Measurements from ENCODE around the gene GFI1. TPM values are rescaled to one million over a fixed set of nuclear protein-coding genes. Genes with fewer than 3 reads are reported as not detected.

The GFI1 gene
- polyA plus RNA-seq, 2 of the 4 experiments (the other 2 are of a cell fraction) = 0.08 to 0.18 TPM

GRCh38 chr1:92447976-92448375 lies 38.7 kb downstream of the GFI1 start:
- H3K4me3 ChIP-seq = no peak overlapping the region
- ChIA-PET CTCF (no interaction called here), POLR2A (no interaction called here)

GRCh38 chr1:92447033-92447681 lies 39.6 kb downstream of the GFI1 start:
- 62% methylated on average over 3 of the region's 3 CpGs for WGBS (ENCODE audit: missing lambda C conversion rate)
- no peak overlapping the region for H3K4me2 ChIP-seq
- ChIA-PET CTCF (no interaction called here), POLR2A (no interaction called here)
- no peak overlapping the region for H3K4me3 ChIP-seq
- H3K9me3 ChIP-seq = no peaks in the 10 kb centered on the region
- TF ChIP-seq FOSB (CRISPR knock-in tag; IDR thresholded peaks at IDR 0.05) = no peak
- no peak for TF ChIP-seq ZSCAN20 (CRISPR knock-in tag; IDR thresholded peaks at IDR 0.05)
- TF ChIP-seq ZFP36 (IDR thresholded peaks at IDR 0.05; ENCODE audit: borderline replicate concordance, partially characterized antibody) = no peak
- TF ChIP-seq TP53 (CRISPR knock-in tag; IDR thresholded peaks at IDR 0.05) = no peak
- TF ChIP-seq MAFK (IDR thresholded peaks at IDR 0.05; ENCODE audit: partially characterized antibody) = no peak
- TF ChIP-seq ESRRA (IDR thresholded peaks at IDR 0.05; ENCODE audit: borderline replicate concordance, low read length) = no peak
- no peak for TF ChIP-seq PBX3 (IDR thresholded peaks at IDR 0.05)
- TF ChIP-seq HES2 (IDR thresholded peaks at IDR 0.05) = no peak
- TF ChIP-seq RCOR1 (IDR thresholded peaks at IDR 0.05; ENCODE audit: low read depth, low read length) = no peak
- no peak for TF ChIP-seq POLR2A (IDR thresholded peaks at IDR 0.05; ENCODE audit: low read length)
- TF ChIP-seq SREBF2 (IDR thresholded peaks at IDR 0.05) = no peak
- TF ChIP-seq JUN (IDR thresholded peaks at IDR 0.05) = no peak
- no peak for TF ChIP-seq CHD4 (IDR thresholded peaks at IDR 0.05; ENCODE audit: borderline replicate concordance)
- no peak for TF ChIP-seq EHF (CRISPR knock-in tag; IDR thresholded peaks at IDR 0.05)
- no peak overlapping the region for H3K27ac ChIP-seq
- DNase-seq (ENCODE audit: low read depth in 1 of 2, low spot score in 1 of 2) (no peak), ATAC-seq (peak in 1 of 2 experiments; percentile 58; a peak in 3 of 6 replicates), FAIRE-seq (no peak)
- H3K4me1 ChIP-seq = peaks cover 2% of the 10 kb centered on the region; the same call in 1 of the 3 replicates

More at GRCh38 chr1:92447976-92448375, 38.7 kb downstream of the GFI1 start:
- DNase-seq (ENCODE audit: low read depth in 1 of 2, low spot score in 1 of 2) = no peak
- no peaks in the 10 kb centered on the region for H3K9me3 ChIP-seq
- no peak for TF ChIP-seq MAZ (IDR thresholded peaks at IDR 0.05; ENCODE audit: borderline replicate concordance, low read depth, low read length)
- TF ChIP-seq JUNB (IDR thresholded peaks at IDR 0.05) = no peak
- no peak for TF ChIP-seq EHF (CRISPR knock-in tag; IDR thresholded peaks at IDR 0.05)
- no peak for TF ChIP-seq HOXB5 (CRISPR knock-in tag; IDR thresholded peaks at IDR 0.05)
- no peak for TF ChIP-seq HES2 (IDR thresholded peaks at IDR 0.05)
- TF ChIP-seq GATA3 (IDR thresholded peaks at IDR 0.05; ENCODE audit: borderline replicate concordance) = no peak
- no peak for TF ChIP-seq PHF8 (IDR thresholded peaks at IDR 0.05; ENCODE audit: borderline replicate concordance, low read depth)
- TF ChIP-seq HOXA7 (CRISPR knock-in tag; IDR thresholded peaks at IDR 0.05) = no peak
- TF ChIP-seq EHMT2 (IDR thresholded peaks at IDR 0.05; ENCODE audit: low read depth) = no peak
- TF ChIP-seq PBX3 (IDR thresholded peaks at IDR 0.05) = no peak
- H3K27ac ChIP-seq = no peak overlapping the region
- 98% methylated on average over 2 of the region's 2 CpGs for WGBS (ENCODE audit: missing lambda C conversion rate)
- FAIRE-seq = no peak
- no peak for ATAC-seq
- H3K4me1 ChIP-seq = peaks cover 2% of the 10 kb centered on the region; the same call in 1 of the 3 replicates
- no peak overlapping the region for H3K4me2 ChIP-seq

- 30% methylated on average over 2 of the region's 2 CpGs for WGBS (ENCODE audit: missing lambda C conversion rate)
- no peak overlapping the region for H3K27ac ChIP-seq
- no peak overlapping the region for H3K4me3 ChIP-seq
- ATAC-seq (peak in 1 of 2 experiments; percentile 53; a peak in 3 of 6 replicates), FAIRE-seq (no peak), DNase-seq (ENCODE audit: low read depth in 1 of 2, low spot score in 1 of 2) (peak in 1 of 2 experiments; percentile 11)
- CTCF ChIA-PET = no interaction called here
- H3K4me2 ChIP-seq = no peak overlapping the region
- no peaks in the 10 kb centered on the region for H3K9me3 ChIP-seq
- peaks cover 2% of the 10 kb centered on the region; the same call in 1 of the 3 replicates for H3K4me1 ChIP-seq
- POLR2A ChIA-PET = no interaction called here
- no peak for TF ChIP-seq MYC (IDR thresholded peaks at IDR 0.05; ENCODE audit: borderline replicate concordance, low read length)
Measured at GRCh38 chr1:92446546-92446945, 40.2 kb downstream of the GFI1 start.

Data from A549 (cell line).